ENCODE data around the gene FBXO48. TPM values are rescaled to one million over a fixed set of nuclear protein-coding genes. Genes with fewer than 3 reads are reported as not detected.
"Not testable (repeated sequence)": the region's sequence is repeated elsewhere in the genome, so short reads cannot be mapped to it uniquely, and the experiment has no call there.

Gene FBXO48
- polyA plus RNA-seq, 1 experiment, result 0.89 TPM

DNA sequence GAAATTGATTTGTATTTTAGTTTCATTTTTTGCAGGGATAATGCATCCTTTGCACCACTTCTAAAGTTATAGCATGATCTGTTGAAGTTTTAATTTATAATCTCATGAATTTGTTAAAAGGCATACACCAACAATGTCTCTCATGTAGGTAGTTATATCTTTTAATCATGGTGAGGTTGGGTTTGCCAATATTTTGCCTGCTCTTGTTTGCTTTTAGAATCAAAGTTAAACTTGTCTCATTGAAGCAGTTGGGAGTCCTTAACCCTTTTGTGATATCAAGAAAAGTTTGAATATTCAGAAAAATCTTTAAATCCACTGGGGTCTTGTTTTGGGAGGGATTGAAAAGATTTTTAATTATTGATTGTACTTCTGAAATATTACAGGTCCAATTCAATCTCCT is 32.0 kb upstream of the FBXO48 start:
- POLR2A ChIA-PET, result no interaction called here
- TF ChIP-seq, protein P1, sequence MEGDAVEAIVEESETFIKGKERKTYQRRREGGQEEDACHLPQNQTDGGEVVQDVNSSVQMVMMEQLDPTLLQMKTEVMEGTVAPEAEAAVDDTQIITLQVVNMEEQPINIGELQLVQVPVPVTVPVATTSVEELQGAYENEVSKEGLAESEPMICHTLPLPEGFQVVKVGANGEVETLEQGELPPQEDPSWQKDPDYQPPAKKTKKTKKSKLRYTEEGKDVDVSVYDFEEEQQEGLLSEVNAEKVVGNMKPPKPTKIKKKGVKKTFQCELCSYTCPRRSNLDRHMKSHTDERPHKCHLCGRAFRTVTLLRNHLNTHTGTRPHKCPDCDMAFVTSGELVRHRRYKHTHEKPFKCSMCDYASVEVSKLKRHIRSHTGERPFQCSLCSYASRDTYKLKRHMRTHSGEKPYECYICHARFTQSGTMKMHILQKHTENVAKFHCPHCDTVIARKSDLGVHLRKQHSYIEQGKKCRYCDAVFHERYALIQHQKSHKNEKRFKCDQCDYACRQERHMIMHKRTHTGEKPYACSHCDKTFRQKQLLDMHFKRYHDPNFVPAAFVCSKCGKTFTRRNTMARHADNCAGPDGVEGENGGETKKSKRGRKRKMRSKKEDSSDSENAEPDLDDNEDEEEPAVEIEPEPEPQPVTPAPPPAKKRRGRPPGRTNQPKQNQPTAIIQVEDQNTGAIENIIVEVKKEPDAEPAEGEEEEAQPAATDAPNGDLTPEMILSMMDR (IDR thresholded peaks at IDR 0.05; ENCODE audit: low read depth, low read length), result no peak
- no peak for DNase-seq (ENCODE audit: low read depth, low spot score)
- Histone ChIP-seq H3K27ac (ENCODE audit: low read depth, low read length) (no peak overlapping the region), H3K27me3 (ENCODE audit: control insufficient read depth, insufficient read depth, low read length) (no peaks in the 10 kb centered on the region), H3K9me3 (ENCODE audit: control insufficient read depth, insufficient read depth, low read length) (no peaks in the 10 kb centered on the region; the same call in 1 of the 2 replicates), H3K4me3 (ENCODE audit: low read depth, low read length) (no peak overlapping the region)
- CTCF ChIA-PET, result interaction anchor here (1.9 kb wide), 1 partner anchor 11 kb away, joined by 14 read pairs; no protein-coding TSS in a partner anchor

DNA sequence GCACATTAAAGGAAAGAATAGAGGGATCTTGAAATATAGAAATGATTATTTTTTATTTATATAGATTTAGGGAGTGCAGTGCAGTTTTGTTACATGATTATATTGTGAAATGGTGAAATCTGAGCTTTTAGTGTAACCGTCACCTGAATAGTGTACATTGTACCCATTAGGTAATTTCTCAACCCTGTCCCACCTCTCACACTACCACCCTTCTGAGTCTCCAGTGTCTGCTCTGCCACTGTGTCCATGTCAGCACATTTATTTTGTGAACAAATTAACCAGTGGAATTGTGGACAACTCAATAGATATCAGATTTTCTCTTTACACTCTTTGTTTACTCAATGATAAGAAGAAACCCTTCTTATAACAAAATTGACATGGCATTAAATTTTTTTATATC is 24.5 kb upstream of the FBXO48 start:
- no peak overlapping the region for H3K4me3 ChIP-seq (ENCODE audit: low read depth, low read length)
- POLR2A ChIA-PET, result no interaction called here
- no peak for DNase-seq (ENCODE audit: low read depth, low spot score)
- no peaks in the 10 kb centered on the region; the same call in 1 of the 2 replicates for H3K9me3 ChIP-seq (ENCODE audit: control insufficient read depth, insufficient read depth, low read length)
- TF ChIP-seq, protein P1 (IDR thresholded peaks at IDR 0.05; ENCODE audit: low read depth, low read length), result no peak
- CTCF ChIA-PET, result no interaction called here
- no peak overlapping the region for H3K27ac ChIP-seq (ENCODE audit: low read depth, low read length)
- no peaks in the 10 kb centered on the region for H3K27me3 ChIP-seq (ENCODE audit: control insufficient read depth, insufficient read depth, low read length)

DNA sequence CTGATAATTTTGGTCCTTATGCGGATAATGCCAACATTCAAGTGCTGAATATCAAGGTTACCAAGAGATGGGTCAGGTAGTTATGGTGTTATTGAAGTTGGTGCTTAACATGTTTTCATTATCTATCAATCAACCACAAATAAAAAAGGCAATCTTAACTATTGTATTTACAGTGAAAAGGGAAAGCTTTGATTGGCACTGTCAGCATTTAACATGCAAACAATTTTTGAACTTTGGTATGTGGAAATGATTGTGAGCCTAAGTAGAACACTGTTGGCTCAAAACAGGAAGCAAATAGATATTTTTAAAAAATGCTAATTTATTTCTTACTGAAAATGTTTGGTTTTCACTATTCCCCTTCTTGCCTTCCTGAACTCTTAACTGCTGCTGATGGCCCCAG is 22.2 kb upstream of the FBXO48 start:
- Histone ChIP-seq H3K27me3 (ENCODE audit: control insufficient read depth, insufficient read depth, low read length) (no peaks in the 10 kb centered on the region), H3K9me3 (ENCODE audit: control insufficient read depth, insufficient read depth, low read length) (no peaks in the 10 kb centered on the region), H3K27ac (ENCODE audit: low read depth, low read length) (no peak overlapping the region), H3K4me3 (ENCODE audit: low read depth, low read length) (no peak overlapping the region)
- TF ChIP-seq, protein P1 (IDR thresholded peaks at IDR 0.05; ENCODE audit: low read depth, low read length), result no peak
- no peak for DNase-seq (ENCODE audit: low read depth, low spot score)
- CTCF ChIA-PET, result interaction anchor here (0.6 to 7.2 kb wide), 6 partner anchors 11 to 262 kb away, joined by 3 to 86 read pairs (median 10); no protein-coding TSS in a partner anchor
- POLR2A ChIA-PET, result no interaction called here

DNA sequence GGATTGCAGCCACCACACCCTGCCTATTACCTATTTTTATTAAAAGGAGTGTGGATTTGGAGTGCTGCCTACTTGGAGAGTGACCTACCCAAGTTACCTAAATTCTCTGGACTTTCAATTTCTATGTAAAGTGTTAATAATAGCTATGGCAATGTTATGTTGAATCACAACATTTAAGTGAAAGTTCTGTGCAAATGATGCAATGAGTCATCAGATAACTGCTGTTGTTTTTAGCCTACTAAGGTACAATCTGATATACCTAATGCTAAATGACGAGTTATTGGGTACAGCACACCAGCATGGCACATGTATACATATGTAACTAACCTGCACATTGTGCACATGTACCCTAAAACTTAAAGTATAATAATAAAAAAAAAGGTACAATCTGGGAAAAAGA is 21.5 kb upstream of the FBXO48 start:
- H3K4me3 ChIP-seq (ENCODE audit: low read depth, low read length); DNase-seq (ENCODE audit: low read depth, low spot score); POLR2A ChIA-PET; H3K9me3 ChIP-seq (ENCODE audit: control insufficient read depth, insufficient read depth, low read length); H3K27ac ChIP-seq (ENCODE audit: low read depth, low read length); H3K27me3 ChIP-seq (ENCODE audit: control insufficient read depth, insufficient read depth, low read length): not testable (repeated sequence)
- CTCF ChIA-PET, result interaction anchor here (0.5 to 7.2 kb wide), 17 partner anchors 8 to 686 kb away, joined by 3 to 86 read pairs (median 5); no protein-coding TSS in a partner anchor

DNA sequence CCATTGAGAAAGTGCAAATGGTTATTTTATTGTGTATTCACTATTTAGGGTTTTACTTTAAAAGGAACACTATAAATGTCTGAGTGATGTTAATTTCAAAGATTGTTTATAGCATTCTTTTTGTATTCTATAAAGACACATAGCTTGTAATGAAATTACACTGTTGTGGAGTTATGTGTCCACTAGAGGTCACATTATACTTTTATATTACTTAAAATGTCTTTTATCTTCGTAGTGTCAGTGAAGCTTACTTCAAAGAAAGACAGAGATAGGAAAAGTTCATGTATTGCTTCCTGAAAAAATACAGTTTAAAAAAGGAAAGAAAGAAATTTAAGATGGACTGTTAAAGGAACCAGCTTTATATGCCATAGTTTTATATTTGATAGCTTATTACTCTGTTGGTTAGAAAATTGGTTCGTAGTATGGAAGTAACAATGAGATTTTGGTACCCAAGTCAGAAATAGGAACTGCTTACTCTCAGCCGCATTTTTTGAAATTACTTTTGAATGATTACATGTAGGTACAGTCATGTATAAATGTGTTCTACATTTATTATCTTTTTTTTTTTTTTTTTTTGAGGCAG is 20.8 kb upstream of the FBXO48 start:
- ChIA-PET CTCF (interaction anchor here (0.5 to 7.2 kb wide), 26 partner anchors 9 to 685 kb away, joined by 3 to 86 read pairs (median 4); no protein-coding TSS in a partner anchor), POLR2A (interaction anchor here (0.6 kb wide), 1 partner anchor 17 kb away, joined by 3 read pairs; no protein-coding TSS in a partner anchor)
- TF ChIP-seq, protein P1 (IDR thresholded peaks at IDR 0.05; ENCODE audit: low read depth, low read length), result peak; percentile 49
- no peak overlapping the region for H3K27ac ChIP-seq (ENCODE audit: low read depth, low read length)
- H3K9me3 ChIP-seq (ENCODE audit: control insufficient read depth, insufficient read depth, low read length), result no peaks in the 10 kb centered on the region
- no peak for DNase-seq (ENCODE audit: low read depth, low spot score)
- H3K4me3 ChIP-seq (ENCODE audit: low read depth, low read length), result no peak overlapping the region
- H3K27me3 ChIP-seq (ENCODE audit: control insufficient read depth, insufficient read depth, low read length), result no peaks in the 10 kb centered on the region

All from AG04450 (cell line).